Prostate gland (tissue), 2 donors: Measurements from ENCODE around the gene WDR12.

Experiments
- POLR2A ChIP-seq: fragments of 450-650 bp; IDR thresholded peaks from one replicate; pipeline ENCODE4 v1.6.1; 2016; ENCODE audit warnings: antibody characterized with exemption, mild to moderate bottlenecking
- TF ChIP-seq, protein P1 (sequence below), 4 experiments: fragments of 200-600 bp in 2 of 4; fragments of 450-650 bp in 2 of 4; sonication (generic) in 2 of 4; IDR thresholded peaks; 1 replicate in 3 of 4; 2 replicates in 1 of 4; pipeline ENCODE4 v1.5.1; 2016 to 2019; ENCODE audit warnings: antibody characterized with exemption in 4 of 4, mild to moderate bottlenecking in 2 of 4, moderate library complexity in 2 of 4

DNA sequence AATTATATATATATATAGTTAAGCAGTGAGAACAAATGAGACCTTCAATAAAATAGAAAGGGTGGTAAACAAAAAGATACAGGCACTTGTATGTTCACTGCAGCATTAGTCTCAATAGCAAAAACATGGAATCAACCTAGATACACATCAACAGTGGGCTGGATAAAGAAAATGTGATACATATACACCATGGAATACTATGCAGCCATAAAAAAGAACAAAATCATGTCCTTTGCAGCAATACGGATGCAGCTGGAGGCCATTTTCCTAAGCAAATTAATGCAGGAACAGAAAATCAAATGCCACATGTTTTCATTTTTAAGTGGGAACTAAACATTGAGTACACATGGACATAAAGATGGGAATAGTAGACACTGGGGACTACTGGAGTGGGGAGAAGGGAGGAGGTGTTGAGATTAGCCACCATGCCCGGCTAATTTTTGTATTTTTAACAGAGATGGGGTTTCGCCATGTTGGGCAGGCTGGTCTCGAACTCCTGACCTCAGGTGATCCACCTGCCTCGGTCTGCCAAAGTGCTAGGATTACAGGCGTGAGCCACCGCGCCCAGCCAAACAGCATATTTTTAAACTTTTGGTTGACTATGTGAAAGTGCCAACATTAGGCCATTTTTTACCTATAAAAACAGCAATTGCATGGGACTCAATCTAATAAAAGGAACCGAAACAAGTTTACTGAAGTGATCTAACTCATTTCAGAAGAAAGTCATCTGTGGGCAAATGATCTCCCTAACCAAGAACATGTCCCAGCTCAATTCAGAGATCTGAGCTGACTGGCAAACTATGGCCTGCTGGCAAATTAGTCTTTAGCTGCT is 63.6 kb downstream of the WDR12 start:
- TF ChIP-seq, protein P1, sequence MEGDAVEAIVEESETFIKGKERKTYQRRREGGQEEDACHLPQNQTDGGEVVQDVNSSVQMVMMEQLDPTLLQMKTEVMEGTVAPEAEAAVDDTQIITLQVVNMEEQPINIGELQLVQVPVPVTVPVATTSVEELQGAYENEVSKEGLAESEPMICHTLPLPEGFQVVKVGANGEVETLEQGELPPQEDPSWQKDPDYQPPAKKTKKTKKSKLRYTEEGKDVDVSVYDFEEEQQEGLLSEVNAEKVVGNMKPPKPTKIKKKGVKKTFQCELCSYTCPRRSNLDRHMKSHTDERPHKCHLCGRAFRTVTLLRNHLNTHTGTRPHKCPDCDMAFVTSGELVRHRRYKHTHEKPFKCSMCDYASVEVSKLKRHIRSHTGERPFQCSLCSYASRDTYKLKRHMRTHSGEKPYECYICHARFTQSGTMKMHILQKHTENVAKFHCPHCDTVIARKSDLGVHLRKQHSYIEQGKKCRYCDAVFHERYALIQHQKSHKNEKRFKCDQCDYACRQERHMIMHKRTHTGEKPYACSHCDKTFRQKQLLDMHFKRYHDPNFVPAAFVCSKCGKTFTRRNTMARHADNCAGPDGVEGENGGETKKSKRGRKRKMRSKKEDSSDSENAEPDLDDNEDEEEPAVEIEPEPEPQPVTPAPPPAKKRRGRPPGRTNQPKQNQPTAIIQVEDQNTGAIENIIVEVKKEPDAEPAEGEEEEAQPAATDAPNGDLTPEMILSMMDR (IDR thresholded peaks at IDR 0.05): no peak
- TF ChIP-seq POLR2A: no peak
